ENCODE results near the gene ACADVL. TPM values are rescaled to one million over a fixed set of nuclear protein-coding genes. Genes with fewer than 3 reads are reported as not detected.

The ACADVL gene
- total RNA-seq, 1 experiment from 2014 or later, result 349 TPM

- DNase-seq (ENCODE audit: low spot score), result peak; percentile 68
These were observed 2.4 kb upstream of the ACADVL start for GRCh38 chr17:7217113-7217987.

GRCh38 chr17:7218166-7218565 lies 1.6 kb upstream of the ACADVL start:
- DNase-seq (ENCODE audit: low spot score), result no peak

- no peak for DNase-seq (ENCODE audit: low spot score)
These were observed 980 bp upstream of the ACADVL start for GRCh38 chr17:7218758-7219157.

GRCh38 chr17:7219229-7219811 lies 418 bp upstream of the ACADVL start:
- DNase-seq (ENCODE audit: low spot score), result no peak

- DNase-seq (ENCODE audit: low spot score), result peak; percentile 83
These were observed 997 bp downstream of the ACADVL start for GRCh38 chr17:7220593-7221277.

- DNase-seq (ENCODE audit: low spot score), result no peak
These were observed 1.7 kb downstream of the ACADVL start for GRCh38 chr17:7221278-7222092.

GRCh38 chr17:7222093-7222971 lies 2.6 kb downstream of the ACADVL start:
- DNase-seq (ENCODE audit: low spot score), result no peak

GRCh38 chr17:7222972-7223292 lies 3.2 kb downstream of the ACADVL start:
- DNase-seq (ENCODE audit: low spot score), result no peak

GRCh38 chr17:7223375-7223774 lies 3.6 kb downstream of the ACADVL start:
- DNase-seq (ENCODE audit: low spot score), result no peak

GRCh38 chr17:7224110-7224509 lies 4.4 kb downstream of the ACADVL start:
- peak; percentile 52 for DNase-seq (ENCODE audit: low spot score)

- DNase-seq (ENCODE audit: low spot score), result peak; percentile 59
These were observed 4.9 kb downstream of the ACADVL start for GRCh38 chr17:7224661-7225111.

- no peak for DNase-seq (ENCODE audit: low spot score)
These were observed 6.1 kb downstream of the ACADVL start for GRCh38 chr17:7225711-7226331.

GRCh38 chr17:7226721-7227710 lies 7.3 kb downstream of the ACADVL start:
- no peak for DNase-seq (ENCODE audit: low spot score)

- no peak for DNase-seq (ENCODE audit: low spot score)
These were observed 9.2 kb downstream of the ACADVL start for GRCh38 chr17:7228920-7229319.

- DNase-seq (ENCODE audit: low spot score), result no peak
These were observed 9.8 kb downstream of the ACADVL start for GRCh38 chr17:7229504-7229903.

GRCh38 chr17:7232114-7232513 lies 12.4 kb downstream of the ACADVL start:
- DNase-seq (ENCODE audit: low spot score), result no peak

GRCh38 chr17:7233701-7234082 lies 14.0 kb downstream of the ACADVL start:
- no peak for DNase-seq (ENCODE audit: low spot score)

GRCh38 chr17:7234083-7234951 lies 14.6 kb downstream of the ACADVL start, which contains the start of gene DVL2:
Gene DVL2, minus strand, starts transcription at chr17:7234517. Its CDS starts 255 bp downstream, at chr17:7234262.
- DNase-seq (ENCODE audit: low spot score), result peak; percentile 93

All from A172 (cell line).